PC-3 (cell line): ENCODE measurements around the gene PYDC1. TPM values are rescaled to one million over a fixed set of nuclear protein-coding genes. Genes with fewer than 3 reads are reported as not detected.

Experiments used
- ATAC-seq: fragments of 200-7000 bp; cut with Tn5 transposase; 2 replicates; pipeline ENCODE4 v1.9.1; 2020; ENCODE audit warnings: mild to moderate bottlenecking, moderate library complexity
- BruUV-seq: library from RNA; stranded (reverse); fragments of 400-500 nt; replicated peaks from 2 replicates; lab custom pipeline; 2021; lab: Mats Ljungman, UMichigan
- CTCF ChIA-PET: fragments of 300-600 bp; sonication (Branson Sonifier 250); formaldehyde crosslinking; loops from one replicate; lab custom pipeline; 2022; ENCODE audit warnings: antibody characterized with exemption; lab: Charles Lee
- POLR2A ChIA-PET: fragments of 300-600 bp; sonication (Branson Sonifier 250); formaldehyde crosslinking; loops from one replicate; lab custom pipeline; 2022; ENCODE audit warnings: antibody characterized with exemption; ENCODE audit not compliant: unreplicated experiment; lab: Charles Lee
- DNase-seq: peaks from one replicate; pipeline ENCODE4 v3.0.0-alpha.2; 2015
- H2AFZ ChIP-seq: fragments of 300-600 bp; sonication (generic); 2 replicates; pipeline ENCODE4 v1.6.0; 2016; ENCODE audit warnings: antibody characterized with exemption, low read length
- H3F3A ChIP-seq: fragments of 300-600 bp; sonication (generic); one replicate; pipeline ENCODE4 v1.6.0; 2017; ENCODE audit warnings: antibody characterized with exemption, low read length, control low read depth, mild to moderate bottlenecking; ENCODE audit not compliant: unreplicated experiment
- H3K27ac ChIP-seq: fragments of 300-600 bp; sonication (generic); 2 replicates; pipeline ENCODE4 v1.5.1; 2016; ENCODE audit warnings: mild to moderate bottlenecking, low read length
- H3K27me3 ChIP-seq: fragments of 300-600 bp; sonication (generic); 2 replicates; pipeline ENCODE4 v1.6.1; 2016; ENCODE audit warnings: low read length, mixed read lengths
- H3K36me3 ChIP-seq: fragments of 300-600 bp; sonication (generic); 2 replicates; pipeline ENCODE4 v1.6.1; 2016; ENCODE audit warnings: low read depth, mixed run types, low read length, mixed read lengths
- H3K4me1 ChIP-seq: fragments of 300-600 bp; sonication (generic); 2 replicates; pipeline ENCODE4 v1.5.1; 2016; ENCODE audit warnings: low read length; ENCODE audit not compliant: insufficient read depth
- H3K4me2 ChIP-seq: fragments of 300-600 bp; sonication (generic); 2 replicates; pipeline ENCODE4 v1.6.0; 2016; ENCODE audit warnings: low read length
- H3K4me3 ChIP-seq: fragments of 300-600 bp; sonication (generic); 2 replicates; pipeline ENCODE4 v1.5.1; 2016; ENCODE audit warnings: mild to moderate bottlenecking, low read length, mixed read lengths
- H3K79me2 ChIP-seq: fragments of 300-600 bp; sonication (generic); 2 replicates; pipeline ENCODE4 v1.6.1; 2017; ENCODE audit warnings: low read length, mixed read lengths
- H3K9ac ChIP-seq: fragments of 300-600 bp; sonication (generic); 2 replicates; pipeline ENCODE4 v1.6.0; 2016; ENCODE audit warnings: mild to moderate bottlenecking, low read length
- H3K9me2 ChIP-seq: fragments of 300-600 bp; sonication (generic); replicated peaks from 2 replicates; pipeline ENCODE4 v1.6.1; 2016; ENCODE audit warnings: mixed run types, low read length, mixed read lengths
- H3K9me3 ChIP-seq: fragments of 300-600 bp; sonication (generic); 2 replicates; pipeline ENCODE4 v1.6.1; 2016; ENCODE audit warnings: low read length, mixed read lengths
- H4K20me1 ChIP-seq: fragments of 300-600 bp; sonication (generic); 2 replicates; pipeline ENCODE4 v1.6.1; 2016; ENCODE audit warnings: low read length, mixed read lengths
- EZH2 ChIP-seq: fragments of 300-600 bp; sonication (generic); IDR thresholded peaks from one replicate; pipeline ENCODE4 v1.6.1; 2017; ENCODE audit warnings: antibody characterized with exemption, mild to moderate bottlenecking, low read length; ENCODE audit not compliant: unreplicated experiment
- EZH2phosphoT487 ChIP-seq: fragments of 300-600 bp; sonication (generic); IDR thresholded peaks from 2 replicates; pipeline ENCODE4 v1.6.1; 2018; ENCODE audit warnings: mild to moderate bottlenecking, antibody characterized with exemption, low read length, borderline replicate concordance
- intact Hi-C: fragments of 100-400 bp; cut with micrococcal nuclease; formaldehyde crosslinking; loops from 2 replicates; pipeline ENCODE4 v1.9.0; 2023
- total RNA-seq: library from RNA; depleted of rRNA; stranded (reverse); fragments of >200 nt; gene quantifications from 2 replicates; pipeline ENCODE4 v1.2.3, GENCODE V29; 2014
- TF ChIP-seq, protein P1 (sequence below): fragments of 300-600 bp; sonication (generic); conservative IDR thresholded peaks from 2 replicates; pipeline ENCODE4 v1.5.1; 2017; ENCODE audit warnings: antibody characterized with exemption, low read depth, mild to moderate bottlenecking, low read length

PYDC1 gene
- total RNA-seq, 1 experiment from 2014 or later, result not detected

DNA sequence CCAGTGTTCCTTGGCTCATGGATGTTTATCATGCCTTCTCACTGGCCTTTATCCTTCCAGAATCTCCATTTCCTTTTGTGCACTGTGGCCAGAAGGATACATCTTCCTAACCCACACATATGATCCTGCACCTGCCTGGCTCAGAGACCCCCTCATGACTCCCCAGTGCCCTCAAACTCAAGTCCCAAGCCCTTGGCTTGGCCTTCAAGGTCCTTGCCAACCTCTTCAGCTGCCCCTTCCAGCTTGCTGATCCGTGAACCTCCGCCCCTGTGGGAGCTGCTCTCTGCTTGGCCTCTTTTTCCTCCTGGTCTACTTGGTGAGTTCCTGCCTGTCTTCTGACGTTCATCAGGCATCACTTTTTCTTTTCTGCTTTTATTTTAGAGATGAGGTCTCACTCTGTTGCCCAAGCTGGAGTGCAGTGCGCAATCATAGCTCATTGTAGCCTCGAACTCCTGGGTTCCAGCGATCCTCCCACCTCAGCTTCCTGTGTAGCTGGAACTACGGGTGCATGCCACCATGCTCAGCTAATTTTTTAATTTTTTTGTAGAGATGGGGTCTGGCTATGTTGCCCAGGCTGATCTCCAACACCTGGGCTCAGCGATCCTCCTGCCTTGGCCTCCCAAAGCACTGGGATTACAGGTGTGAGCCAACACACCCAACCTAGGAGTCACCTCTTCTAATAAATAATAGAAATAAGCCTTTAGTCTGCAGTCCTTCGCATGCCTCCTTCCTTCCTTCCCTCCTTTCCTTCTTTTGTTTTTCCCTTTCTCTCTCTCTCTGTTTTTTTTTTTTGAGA lies 11.9 kb downstream of the PYDC1 start:
- H3K4me2 ChIP-seq, result no peak overlapping the region
- no peak overlapping the region for H3K4me3 ChIP-seq
- ATAC-seq (no peak), DNase-seq (no peak)
- intact Hi-C loops, result loop anchor here (10.0 kb wide), 1 partner anchor 250 kb away; the partner anchor contains the start of gene ARMC5
- no peak overlapping the region for H3K9ac ChIP-seq
- no peak overlapping the region for H2AFZ ChIP-seq
- H4K20me1 ChIP-seq, result no peaks in the 10 kb centered on the region
- BruUV-seq, result no TSS peak
- TF ChIP-seq, protein P1, sequence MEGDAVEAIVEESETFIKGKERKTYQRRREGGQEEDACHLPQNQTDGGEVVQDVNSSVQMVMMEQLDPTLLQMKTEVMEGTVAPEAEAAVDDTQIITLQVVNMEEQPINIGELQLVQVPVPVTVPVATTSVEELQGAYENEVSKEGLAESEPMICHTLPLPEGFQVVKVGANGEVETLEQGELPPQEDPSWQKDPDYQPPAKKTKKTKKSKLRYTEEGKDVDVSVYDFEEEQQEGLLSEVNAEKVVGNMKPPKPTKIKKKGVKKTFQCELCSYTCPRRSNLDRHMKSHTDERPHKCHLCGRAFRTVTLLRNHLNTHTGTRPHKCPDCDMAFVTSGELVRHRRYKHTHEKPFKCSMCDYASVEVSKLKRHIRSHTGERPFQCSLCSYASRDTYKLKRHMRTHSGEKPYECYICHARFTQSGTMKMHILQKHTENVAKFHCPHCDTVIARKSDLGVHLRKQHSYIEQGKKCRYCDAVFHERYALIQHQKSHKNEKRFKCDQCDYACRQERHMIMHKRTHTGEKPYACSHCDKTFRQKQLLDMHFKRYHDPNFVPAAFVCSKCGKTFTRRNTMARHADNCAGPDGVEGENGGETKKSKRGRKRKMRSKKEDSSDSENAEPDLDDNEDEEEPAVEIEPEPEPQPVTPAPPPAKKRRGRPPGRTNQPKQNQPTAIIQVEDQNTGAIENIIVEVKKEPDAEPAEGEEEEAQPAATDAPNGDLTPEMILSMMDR, result no peak
- TF ChIP-seq EZH2 (no peak), EZH2phosphoT487 (no peak)
- H3F3A ChIP-seq, result no peaks in the 10 kb centered on the region
- no peaks in the 10 kb centered on the region for H3K36me3 ChIP-seq
- H3K79me2 ChIP-seq, result no peaks in the 10 kb centered on the region
- H3K9me3 ChIP-seq, result no peaks in the 10 kb centered on the region
- no peaks in the 10 kb centered on the region for H3K27me3 ChIP-seq
- H3K9me2 ChIP-seq, result no peaks in the 10 kb centered on the region
- no peak overlapping the region for H3K27ac ChIP-seq
- POLR2A ChIA-PET, result no interaction called here
- CTCF ChIA-PET, result no interaction called here
- peaks cover 22% of the 10 kb centered on the region; the same call in 1 of the 2 replicates for H3K4me1 ChIP-seq

GRCh38 chr16:31202414-31203375 lies 14.2 kb downstream of the PYDC1 start, which contains the start of gene PYCARD:
PYCARD (minus strand) TSS chr16:31202760; CDS start chr16:31202690, 70 bp downstream.
- DNase-seq, result peak; percentile 17
- H3K4me1 ChIP-seq, result peaks cover 22% of the 10 kb centered on the region; the same call in 1 of the 2 replicates
- intact Hi-C loops, result loop anchor here (10.0 kb wide), 1 partner anchor 252 kb away; the partner anchor contains the start of gene ARMC5
- H3F3A ChIP-seq, result no peaks in the 10 kb centered on the region
- ChIA-PET POLR2A (interaction anchor here (0.6 kb wide), 1 partner anchor 85 kb away, joined by 4 read pairs; the partner anchor contains the start of gene KAT8), CTCF (no interaction called here)
- no peak within 1 kb of the TSS for H3K27ac ChIP-seq
- no peak for TF ChIP-seq EZH2
- no peak for TF ChIP-seq EZH2phosphoT487
- TF ChIP-seq, protein P1, result no peak
- H3K36me3 ChIP-seq, result no peaks in the 10 kb centered on the region
- peaks cover 6% of the 10 kb centered on the region; the same call in 1 of the 2 replicates for H4K20me1 ChIP-seq
- BruUV-seq, result no TSS peak
- H3K4me2 ChIP-seq, result peak within 1 kb of the TSS; percentile 83
- H2AFZ ChIP-seq, result 0 out of 2 replicates have a peak within 1 kb of the TSS, but pooled peaks have one; percentile 38
- no peak within 1 kb of the TSS for H3K9ac ChIP-seq
- no peaks in the 10 kb centered on the region for H3K9me2 ChIP-seq
- peak; percentile 32 for ATAC-seq
- H3K79me2 ChIP-seq, result no peaks in the 10 kb centered on the region
- peak within 1 kb of the TSS; percentile 68 for H3K4me3 ChIP-seq
- no peaks in the 10 kb centered on the region for H3K27me3 ChIP-seq
- H3K9me3 ChIP-seq, result no peaks in the 10 kb centered on the region
